Ishikawa (cell line): ENCODE results near the gene SKP1.

ENCODE experiments used
- CEBPB ChIP-seq: IDR thresholded peaks from 2 replicates; pipeline ENCODE4 v1.6.1; 2012
- CREB1 ChIP-seq: IDR thresholded peaks from 2 replicates; pipeline ENCODE4 v1.6.1; 2012; ENCODE audit warnings: low read depth
- EGR1 ChIP-seq: IDR thresholded peaks from 2 replicates; pipeline ENCODE4 v1.6.1; 2012
- EP300 ChIP-seq: IDR thresholded peaks from 2 replicates; pipeline ENCODE4 v1.6.1; 2012; ENCODE audit warnings: borderline replicate concordance
- FOXM1 ChIP-seq: IDR thresholded peaks from 2 replicates; pipeline ENCODE4 v1.6.1; 2012; ENCODE audit warnings: low read depth, borderline replicate concordance
- NFIC ChIP-seq: IDR thresholded peaks from 2 replicates; pipeline ENCODE4 v1.6.1; 2012
- RAD21 ChIP-seq: IDR thresholded peaks from 2 replicates; pipeline ENCODE4 v1.6.1; 2012; ENCODE audit warnings: low read depth
- TAF1 ChIP-seq: IDR thresholded peaks from 2 replicates; pipeline ENCODE4 v1.6.1; 2012; ENCODE audit warnings: low read depth, mild to moderate bottlenecking
- TCF12 ChIP-seq: IDR thresholded peaks from 2 replicates; pipeline ENCODE4 v1.6.1; 2012; ENCODE audit warnings: low read depth
- TEAD4 ChIP-seq: IDR thresholded peaks from 2 replicates; pipeline ENCODE4 v1.6.1; 2012
- YY1 ChIP-seq: IDR thresholded peaks from 2 replicates; pipeline ENCODE4 v1.6.1; 2012; ENCODE audit warnings: low read depth
- ZBTB7A ChIP-seq: IDR thresholded peaks from 2 replicates; pipeline ENCODE4 v1.6.1; 2012; ENCODE audit warnings: low read depth
- TF ChIP-seq, protein P1 (sequence below): IDR thresholded peaks from 2 replicates; pipeline ENCODE4 v1.6.1; 2012
- TF ChIP-seq, protein P2 (sequence below): IDR thresholded peaks from 2 replicates; pipeline ENCODE4 v1.6.1; 2012
- TF ChIP-seq, protein P3 (sequence below): IDR thresholded peaks from 2 replicates; pipeline ENCODE4 v1.6.1; 2012; ENCODE audit warnings: low read depth, mild to moderate bottlenecking

The SKP1 gene

DNA sequence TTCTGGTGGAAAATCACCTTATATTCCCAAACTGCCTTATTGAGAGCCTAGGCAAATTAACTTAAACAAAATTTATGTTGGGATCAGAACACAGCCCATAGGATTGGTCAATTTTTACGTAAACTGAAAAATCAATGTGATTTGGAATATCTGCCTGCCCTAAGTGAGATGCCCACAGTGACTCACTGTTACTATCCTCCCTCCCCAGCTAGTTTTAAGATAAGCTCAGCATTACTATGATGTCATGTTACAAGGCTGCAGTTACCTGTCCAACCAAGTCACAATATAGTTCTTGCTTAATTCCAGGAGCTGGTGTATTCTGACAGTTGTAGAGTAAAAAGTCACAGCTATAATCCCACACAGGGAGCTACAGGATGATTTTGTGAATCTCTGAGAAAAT, 23.1 kb downstream of the SKP1 start:
- TF ChIP-seq, protein P1, sequence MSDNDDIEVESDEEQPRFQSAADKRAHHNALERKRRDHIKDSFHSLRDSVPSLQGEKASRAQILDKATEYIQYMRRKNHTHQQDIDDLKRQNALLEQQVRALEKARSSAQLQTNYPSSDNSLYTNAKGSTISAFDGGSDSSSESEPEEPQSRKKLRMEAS, result no peak
- TF ChIP-seq FOXM1, result no peak
- TF ChIP-seq YY1, result no peak
- no peak for TF ChIP-seq CREB1
- no peak for TF ChIP-seq NFIC
- no peak for TF ChIP-seq EP300
- TF ChIP-seq TCF12, result no peak

DNA sequence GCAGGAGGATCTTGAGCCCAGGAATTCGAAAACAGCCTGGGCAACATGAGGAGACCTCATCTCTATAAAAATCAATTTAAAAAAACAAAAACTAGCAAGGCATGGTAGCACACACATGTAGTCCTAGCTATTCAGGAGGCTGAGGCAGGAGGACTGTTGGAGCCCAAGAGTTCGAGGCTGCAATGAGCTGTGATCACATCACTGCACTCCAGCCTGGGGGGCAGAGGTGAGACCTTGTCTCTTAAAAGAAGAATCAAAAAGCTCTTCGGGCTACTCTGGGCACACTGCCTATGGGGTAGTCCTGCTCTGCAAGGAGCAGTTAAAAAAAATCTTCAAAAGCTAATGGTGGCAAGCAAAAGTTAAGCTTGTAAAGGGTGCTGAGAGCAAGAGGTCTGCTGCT, 23.5 kb downstream of the SKP1 start:
- TF ChIP-seq EGR1 (no peak), TCF12 (no peak), CREB1 (no peak), CEBPB (no peak), YY1 (no peak), RAD21 (no peak), FOXM1 (no peak), EP300 (no peak), TAF1 (no peak), NFIC (no peak), TEAD4 (no peak), ZBTB7A (no peak)
- TF ChIP-seq, protein P1, result no peak
- TF ChIP-seq, protein P2, sequence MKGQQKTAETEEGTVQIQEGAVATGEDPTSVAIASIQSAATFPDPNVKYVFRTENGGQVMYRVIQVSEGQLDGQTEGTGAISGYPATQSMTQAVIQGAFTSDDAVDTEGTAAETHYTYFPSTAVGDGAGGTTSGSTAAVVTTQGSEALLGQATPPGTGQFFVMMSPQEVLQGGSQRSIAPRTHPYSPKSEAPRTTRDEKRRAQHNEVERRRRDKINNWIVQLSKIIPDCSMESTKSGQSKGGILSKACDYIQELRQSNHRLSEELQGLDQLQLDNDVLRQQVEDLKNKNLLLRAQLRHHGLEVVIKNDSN, result no peak
- TF ChIP-seq, protein P3, sequence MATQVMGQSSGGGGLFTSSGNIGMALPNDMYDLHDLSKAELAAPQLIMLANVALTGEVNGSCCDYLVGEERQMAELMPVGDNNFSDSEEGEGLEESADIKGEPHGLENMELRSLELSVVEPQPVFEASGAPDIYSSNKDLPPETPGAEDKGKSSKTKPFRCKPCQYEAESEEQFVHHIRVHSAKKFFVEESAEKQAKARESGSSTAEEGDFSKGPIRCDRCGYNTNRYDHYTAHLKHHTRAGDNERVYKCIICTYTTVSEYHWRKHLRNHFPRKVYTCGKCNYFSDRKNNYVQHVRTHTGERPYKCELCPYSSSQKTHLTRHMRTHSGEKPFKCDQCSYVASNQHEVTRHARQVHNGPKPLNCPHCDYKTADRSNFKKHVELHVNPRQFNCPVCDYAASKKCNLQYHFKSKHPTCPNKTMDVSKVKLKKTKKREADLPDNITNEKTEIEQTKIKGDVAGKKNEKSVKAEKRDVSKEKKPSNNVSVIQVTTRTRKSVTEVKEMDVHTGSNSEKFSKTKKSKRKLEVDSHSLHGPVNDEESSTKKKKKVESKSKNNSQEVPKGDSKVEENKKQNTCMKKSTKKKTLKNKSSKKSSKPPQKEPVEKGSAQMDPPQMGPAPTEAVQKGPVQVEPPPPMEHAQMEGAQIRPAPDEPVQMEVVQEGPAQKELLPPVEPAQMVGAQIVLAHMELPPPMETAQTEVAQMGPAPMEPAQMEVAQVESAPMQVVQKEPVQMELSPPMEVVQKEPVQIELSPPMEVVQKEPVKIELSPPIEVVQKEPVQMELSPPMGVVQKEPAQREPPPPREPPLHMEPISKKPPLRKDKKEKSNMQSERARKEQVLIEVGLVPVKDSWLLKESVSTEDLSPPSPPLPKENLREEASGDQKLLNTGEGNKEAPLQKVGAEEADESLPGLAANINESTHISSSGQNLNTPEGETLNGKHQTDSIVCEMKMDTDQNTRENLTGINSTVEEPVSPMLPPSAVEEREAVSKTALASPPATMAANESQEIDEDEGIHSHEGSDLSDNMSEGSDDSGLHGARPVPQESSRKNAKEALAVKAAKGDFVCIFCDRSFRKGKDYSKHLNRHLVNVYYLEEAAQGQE, result no peak

DNA sequence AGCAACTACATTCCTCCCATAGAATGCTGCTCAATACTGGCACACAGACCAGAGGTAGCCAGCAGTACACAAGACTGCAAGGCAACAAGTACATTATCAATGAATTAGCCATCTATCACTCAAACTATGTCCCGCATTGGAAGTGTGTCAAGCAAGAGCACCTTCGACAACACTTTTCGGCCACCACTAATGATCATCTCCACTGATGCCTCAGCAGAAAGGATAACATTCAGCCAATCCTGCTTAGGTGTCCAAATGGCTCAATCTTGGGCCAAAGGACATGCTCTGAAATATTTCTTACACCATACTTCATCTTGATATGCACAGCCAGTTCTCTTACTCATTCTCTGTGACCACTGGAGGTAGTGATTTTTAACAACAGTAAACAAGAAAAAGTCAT, 25.0 kb downstream of the SKP1 start:
- no peak for TF ChIP-seq CEBPB
- TF ChIP-seq YY1, result no peak
- TF ChIP-seq EGR1, result no peak
- no peak for TF ChIP-seq TCF12

DNA sequence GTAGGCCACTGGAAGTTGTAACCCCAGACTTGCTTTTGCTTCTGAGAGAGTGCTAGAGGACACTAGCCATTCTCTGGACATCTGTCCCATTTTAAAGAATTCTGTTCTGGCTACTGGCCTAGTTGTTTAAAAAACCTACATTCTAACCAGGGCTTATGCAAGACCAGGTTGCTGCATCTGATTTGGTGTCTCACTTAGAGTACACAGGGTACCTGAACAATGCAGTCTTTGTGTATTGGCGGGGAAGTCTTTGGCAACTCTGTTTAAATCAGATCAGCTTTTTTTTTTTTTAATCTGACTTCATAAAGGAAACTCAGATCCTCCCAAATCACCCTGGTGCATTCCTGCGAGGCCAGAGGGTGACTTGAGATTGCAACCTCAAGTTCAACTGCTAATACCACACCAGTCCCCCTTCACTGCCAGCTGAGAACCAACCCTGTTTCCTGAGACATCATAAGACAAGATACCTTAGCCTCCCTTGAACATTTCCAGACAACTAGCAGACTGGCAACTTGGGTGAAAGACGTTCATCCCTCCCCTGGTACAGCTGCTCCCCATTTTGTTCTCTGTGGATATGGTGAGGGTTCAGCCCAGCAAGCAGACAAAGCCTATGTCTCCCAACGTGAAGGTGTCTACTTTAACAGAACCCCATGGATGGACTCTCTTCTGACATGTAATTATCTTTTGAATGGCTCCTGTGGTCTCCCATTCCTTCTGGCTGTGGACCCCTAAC, 27.0 kb downstream of the SKP1 start:
- TF ChIP-seq, protein P3, result no peak
- TF ChIP-seq ZBTB7A, result no peak
- no peak for TF ChIP-seq TAF1
- TF ChIP-seq, protein P2, result no peak
- no peak for TF ChIP-seq TEAD4
- TF ChIP-seq EGR1, result no peak
- TF ChIP-seq NFIC, result no peak
- no peak for TF ChIP-seq RAD21
- TF ChIP-seq FOXM1, result no peak
- no peak for TF ChIP-seq CREB1
- no peak for TF ChIP-seq TCF12
- no peak for TF ChIP-seq CEBPB
- TF ChIP-seq EP300, result no peak
- no peak for TF ChIP-seq YY1
- TF ChIP-seq, protein P1, result no peak

DNA sequence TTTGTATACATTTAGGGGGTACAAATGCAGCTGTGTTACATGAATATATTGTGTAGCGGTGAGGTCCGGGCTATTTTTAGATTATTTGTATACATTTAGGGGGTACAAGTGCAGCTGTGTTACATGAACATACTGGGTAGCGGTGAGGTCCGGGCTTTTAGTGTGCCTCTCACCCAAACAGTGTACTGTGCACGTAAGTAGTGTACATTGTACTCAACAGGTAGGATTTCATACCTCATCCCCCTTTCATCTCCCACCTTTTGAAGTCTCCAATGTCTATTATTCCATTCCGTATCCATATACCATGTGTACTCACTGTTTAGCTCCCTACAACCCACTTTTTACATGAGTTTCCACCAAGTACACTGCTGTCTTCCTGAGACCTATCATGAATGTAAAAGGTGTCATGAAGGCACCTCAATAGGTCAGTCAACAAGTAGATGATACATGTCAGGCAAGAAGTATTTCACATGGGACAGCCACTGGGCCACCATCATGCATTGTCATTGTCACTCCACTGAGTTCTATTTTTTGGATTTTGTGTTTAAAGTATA, 27.7 kb downstream of the SKP1 start:
- TF ChIP-seq, protein P1, result no peak

DNA sequence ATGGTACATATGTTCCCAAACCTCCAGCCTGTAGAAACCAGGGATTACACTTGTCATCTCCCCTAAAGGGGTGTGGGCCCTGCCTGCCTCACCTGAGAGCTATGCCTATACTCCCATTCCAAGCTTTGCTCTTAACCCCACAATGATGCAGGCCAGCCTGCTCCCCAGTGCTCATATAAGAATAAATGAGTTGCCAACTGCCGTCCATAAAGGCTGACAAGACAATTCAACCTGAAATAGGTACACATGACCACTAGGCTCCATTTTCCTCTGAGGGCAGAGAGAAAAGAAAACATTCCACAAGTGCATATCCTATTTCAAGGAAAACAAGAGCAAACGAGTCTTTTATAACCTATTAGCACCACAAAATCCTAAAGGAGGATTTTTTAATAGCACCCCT, 28.4 kb downstream of the SKP1 start:
- TF ChIP-seq, protein P3, result no peak
- TF ChIP-seq RAD21 (no peak), TEAD4 (no peak), TCF12 (no peak), TAF1 (no peak), ZBTB7A (no peak), FOXM1 (no peak), YY1 (no peak), CEBPB (no peak), EGR1 (no peak), EP300 (no peak), CREB1 (no peak), NFIC (no peak)
- TF ChIP-seq, protein P1, result no peak
- TF ChIP-seq, protein P2, result no peak
